IMR-90 (cell line): ENCODE results near the gene HDAC9. TPM values are rescaled to one million over a fixed set of nuclear protein-coding genes. Genes with fewer than 3 reads are reported as not detected.

Experiments
- ATAC-seq: fragments of 200-7000 bp; cut with Tn5 transposase; 2 replicates; pipeline ENCODE4 v1.9.1; 2020; ENCODE audit warnings: low read depth, mild to moderate bottlenecking, moderate library complexity
- BruUV-seq: library from RNA; stranded (reverse); fragments of 400-500 nt; replicated peaks from 2 replicates; lab custom pipeline; 2021; lab: Mats Ljungman, UMichigan
- CTCF ChIA-PET: fragments of 300-600 bp; formaldehyde crosslinking; extraction: SDS; loops from one replicate; lab custom pipeline; 2021; ENCODE audit warnings: antibody characterized with exemption; lab: Yijun Ruan, JAX
- POLR2A ChIA-PET: fragments of 300-600 bp; sonication (Branson Sonifier 250); formaldehyde crosslinking; loops from one replicate; lab custom pipeline; 2022; ENCODE audit warnings: antibody characterized with exemption; ENCODE audit not compliant: unreplicated experiment; lab: Charles Lee
- DNase-seq: peaks from one replicate; pipeline ENCODE4 v3.0.0; 2013
- H2AFZ ChIP-seq: replicated peaks from 2 replicates; pipeline ENCODE3; 2013; ENCODE audit warnings: low read length, mild to moderate bottlenecking; ENCODE audit not compliant: poor library complexity
- H2AK5ac ChIP-seq: 2 replicates; pipeline ENCODE4 v1.6.1; 2013; ENCODE audit warnings: low read depth, low read length, inconsistent platforms
- H2AK9ac ChIP-seq: replicated peaks from 2 replicates; pipeline ENCODE3; 2013; ENCODE audit warnings: mild to moderate bottlenecking, low read depth, low read length, moderate library complexity; ENCODE audit not compliant: poor library complexity
- H2BK120ac ChIP-seq: 2 replicates; pipeline ENCODE4 v1.6.1; 2013; ENCODE audit warnings: low read depth, low read length, inconsistent platforms
- H2BK15ac ChIP-seq: 3 replicates; pipeline ENCODE4 v1.6.1; 2013; ENCODE audit warnings: low read depth, low read length, inconsistent platforms
- H2BK20ac ChIP-seq: 2 replicates; pipeline ENCODE4 v1.6.1; 2013; ENCODE audit warnings: low read depth, mild to moderate bottlenecking, inconsistent platforms, low read length, moderate library complexity
- H2BK5ac ChIP-seq: 2 replicates; pipeline ENCODE4 v1.6.1; 2013; ENCODE audit warnings: mild to moderate bottlenecking, low read depth, low read length, inconsistent platforms; ENCODE audit not compliant: poor library complexity, severe bottlenecking
- H3K14ac ChIP-seq: replicated peaks from 2 replicates; pipeline ENCODE4 v1.6.1; 2013; ENCODE audit warnings: low read depth, low read length, inconsistent platforms
- H3K18ac ChIP-seq: 2 replicates; pipeline ENCODE4 v1.6.1; 2013; ENCODE audit warnings: low read depth, low read length, control low read depth
- H3K23ac ChIP-seq: 2 replicates; pipeline ENCODE4 v1.6.1; 2013; ENCODE audit warnings: low read depth, low read length, inconsistent platforms
- H3K27ac ChIP-seq: 2 replicates; pipeline ENCODE4 v1.5.1; 2013; ENCODE audit warnings: mild to moderate bottlenecking, control low read depth, low read length; ENCODE audit not compliant: insufficient read depth
- H3K27me3 ChIP-seq: 2 replicates; pipeline ENCODE4 v1.6.1; 2013; ENCODE audit warnings: low read length; ENCODE audit not compliant: control insufficient read depth, insufficient read depth
- H3K36me3 ChIP-seq: 2 replicates; pipeline ENCODE4 v1.6.1; 2013; ENCODE audit warnings: low read length, mixed read lengths; ENCODE audit not compliant: control insufficient read depth, insufficient read depth
- H3K4ac ChIP-seq: 2 replicates; pipeline ENCODE4 v1.6.1; 2013; ENCODE audit warnings: low read depth, low read length, inconsistent platforms
- H3K4me1 ChIP-seq: 2 replicates; pipeline ENCODE4 v1.6.1; 2013; ENCODE audit warnings: low read length, mixed read lengths; ENCODE audit not compliant: control insufficient read depth, insufficient read depth
- H3K4me2 ChIP-seq: 2 replicates; pipeline ENCODE4 v1.6.1; 2013; ENCODE audit warnings: low read depth, mild to moderate bottlenecking, control low read depth, low read length, moderate library complexity
- H3K4me3 ChIP-seq: 2 replicates; pipeline ENCODE4 v1.5.1; 2013; ENCODE audit warnings: low read depth, mild to moderate bottlenecking, control low read depth, low read length, moderate library complexity; ENCODE audit not compliant: insufficient read depth
- H3K56ac ChIP-seq: 2 replicates; pipeline ENCODE4 v1.6.1; 2013; ENCODE audit warnings: low read length, inconsistent platforms; ENCODE audit not compliant: insufficient read depth; ENCODE audit errors: extremely low read depth
- H3K79me1 ChIP-seq, 2 experiments: 2 replicates each; pipeline ENCODE4 v1.6.1; 2013; ENCODE audit warnings: low read length in 2 of 2, inconsistent platforms in 1 of 2, low read depth in 1 of 2
- H3K9ac ChIP-seq: 2 replicates; pipeline ENCODE4 v1.6.1; 2013; ENCODE audit warnings: low read depth, low read length, control low read depth
- H3K9me1 ChIP-seq: 2 replicates; pipeline ENCODE4 v1.6.1; 2013; ENCODE audit warnings: low read length, inconsistent platforms; ENCODE audit not compliant: insufficient read depth
- H3K9me3 ChIP-seq: 2 replicates; pipeline ENCODE4 v1.6.1; 2013; ENCODE audit warnings: low read length; ENCODE audit not compliant: control insufficient read depth, insufficient read depth
- H4K20me1 ChIP-seq: 2 replicates; pipeline ENCODE4 v1.6.1; 2013; ENCODE audit warnings: low read length, inconsistent platforms; ENCODE audit not compliant: insufficient read depth
- H4K5ac ChIP-seq: 2 replicates; pipeline ENCODE4 v1.6.1; 2013; ENCODE audit warnings: mild to moderate bottlenecking, low read depth, low read length, control low read depth
- H4K8ac ChIP-seq, 2 experiments: 2 replicates each; pipeline ENCODE4 v1.6.1; 2013; ENCODE audit warnings: low read depth in 2 of 2, low read length in 2 of 2, control low read depth in 1 of 2, inconsistent platforms in 1 of 2
- H4K91ac ChIP-seq: 2 replicates; pipeline ENCODE4 v1.6.1; 2013; ENCODE audit warnings: low read depth, low read length, inconsistent platforms; ENCODE audit not compliant: insufficient read depth
- CTCF ChIP-seq: conservative IDR thresholded peaks from 2 replicates; pipeline ENCODE4 v1.5.1; 2012; ENCODE audit warnings: mild to moderate bottlenecking, low read depth, low read length, improper control_type of control experiment
- RCOR1 ChIP-seq: IDR thresholded peaks from 2 replicates; pipeline ENCODE4 v1.6.1; 2012; ENCODE audit warnings: mild to moderate bottlenecking, low read length, improper control_type of control experiment; ENCODE audit not compliant: insufficient replicate concordance
- WGBS, 2 experiments: methylation state at CpG; one replicate each; pipeline versions ENCODE4 v1.1.5 to v1.1.7; 2013; ENCODE audit warnings: missing lambda C conversion rate in 2 of 2; ENCODE audit not compliant: insufficient read length in 1 of 2; ENCODE audit errors: extremely low coverage in 2 of 2; 5-methylcytosine and 5-hydroxymethylcytosine counted together
- dilution Hi-C: fragments of 300-500 bp; cut with HindIII; formaldehyde crosslinking; loops from one replicate; pipeline ENCODE4 v1.14.3; 2018; ENCODE audit warnings: low sequenced_read_pairs; ENCODE audit not compliant: unreplicated experiment
- in situ Hi-C: fragments of 300-500 bp; cut with MboI; formaldehyde crosslinking; loops from 3 replicates; pipeline ENCODE4 v1.14.3; 2019; ENCODE audit warnings: low sequenced_read_pairs, inconsistent platforms, mixed read lengths
- intact Hi-C: fragments of 100-400 bp; cut with micrococcal nuclease; formaldehyde crosslinking; loops from 2 replicates; pipeline ENCODE4 v1.10.0; 2022
- polyA plus RNA-seq, 3 experiments: library from polyadenylated mRNA; depleted of rRNA; stranded (reverse); fragments of >200 nt; gene quantifications; 2 replicates each; pipeline ENCODE4 v1.2.3, GENCODE V29; 2012; ENCODE audit warnings: low replicate concordance in 1 of 3
- total RNA-seq: library from RNA; depleted of rRNA; stranded (reverse); fragments of >200 nt; gene quantifications from 2 replicates; pipeline ENCODE4 v1.2.3, GENCODE V29; 2012

Gene HDAC9
- total and polyA plus RNA-seq, 2 of the 4 experiments (the other 2 are of a cell fraction) = 4.3 to 24.7 TPM

- no peak overlapping the region for H3K4me2 ChIP-seq
- H2BK15ac ChIP-seq = no peak overlapping the region
- no peak overlapping the region for H3K4me3 ChIP-seq
- no peak for ATAC-seq
- H4K91ac ChIP-seq = no peak overlapping the region
- H2BK5ac ChIP-seq = no peak overlapping the region
- H2AK5ac ChIP-seq = no peak overlapping the region
- WGBS, 2 experiments = no CpG with 5 or more reads among the region's 3 CpGs
- H3K27me3 ChIP-seq = no peaks in the 10 kb centered on the region
- intact Hi-C loops (loop anchor here (5.0 kb wide), 2 partner anchors 358 to 373 kb away; no protein-coding TSS in a partner anchor), dilution Hi-C loops (no loop called here), in situ Hi-C loops (loop anchor here (10.0 to 25.0 kb wide), 2 partner anchors 420 to 743 kb away; partner anchors contain the start of gene TWIST1)
- H2AK9ac ChIP-seq = no peak overlapping the region
- H3K79me1 ChIP-seq = no peaks in the 10 kb centered on the region
- no peak overlapping the region for H3K56ac ChIP-seq
- CTCF ChIA-PET = interaction anchor here (1.2 kb wide), 1 partner anchor 150 kb away, joined by 3 read pairs; no protein-coding TSS in a partner anchor
- no peaks in the 10 kb centered on the region for H3K36me3 ChIP-seq
- H4K20me1 ChIP-seq = no peaks in the 10 kb centered on the region
- no peak overlapping the region for H3K23ac ChIP-seq
- H3K18ac ChIP-seq = no peak overlapping the region
- H4K8ac ChIP-seq = no peak overlapping the region
- H3K27ac ChIP-seq = no peak overlapping the region
- no peak for TF ChIP-seq CTCF
- no peak for TF ChIP-seq RCOR1
- H2AFZ ChIP-seq = no peak overlapping the region
- no peak for DNase-seq
- no peak overlapping the region for H2BK20ac ChIP-seq
- peaks cover 2% of the 10 kb centered on the region; the same call in 1 of the 2 replicates for H3K9me1 ChIP-seq
- H3K9me3 ChIP-seq = no peaks in the 10 kb centered on the region
- no peak overlapping the region for H4K5ac ChIP-seq
- no TSS peak for BruUV-seq
- H3K4ac ChIP-seq = no peak overlapping the region
- POLR2A ChIA-PET = no interaction called here
- no peak overlapping the region for H2BK120ac ChIP-seq
- H3K14ac ChIP-seq = no peak overlapping the region
- no peak overlapping the region for H3K9ac ChIP-seq
- H3K4me1 ChIP-seq = no peaks in the 10 kb centered on the region
Observed at GRCh38 chr7:18694484-18694883, 198.9 kb downstream of the HDAC9 start.
